ENCODE data around the gene CFAP251.

GRCh38 chr12:121899590-121899989 lies 18.8 kb upstream of the CFAP251 start:
- TF ChIP-seq POLR2A (IDR thresholded peaks at IDR 0.05) (no peak), CTCF (IDR thresholded peaks at IDR 0.05 in 4 of 5, conservative IDR thresholded peaks at IDR 0.05 in 1 of 5) (no peak)

Data from gastrocnemius medialis (tissue), 4 donors.